ENCODE data around the gene EXOC4. TPM values are rescaled to one million over a fixed set of nuclear protein-coding genes. Genes with fewer than 3 reads are reported as not detected.

Gene EXOC4
- total and polyA plus RNA-seq, 7 donors: 16.4 to 76.7 (median 50.7) TPM

DNA sequence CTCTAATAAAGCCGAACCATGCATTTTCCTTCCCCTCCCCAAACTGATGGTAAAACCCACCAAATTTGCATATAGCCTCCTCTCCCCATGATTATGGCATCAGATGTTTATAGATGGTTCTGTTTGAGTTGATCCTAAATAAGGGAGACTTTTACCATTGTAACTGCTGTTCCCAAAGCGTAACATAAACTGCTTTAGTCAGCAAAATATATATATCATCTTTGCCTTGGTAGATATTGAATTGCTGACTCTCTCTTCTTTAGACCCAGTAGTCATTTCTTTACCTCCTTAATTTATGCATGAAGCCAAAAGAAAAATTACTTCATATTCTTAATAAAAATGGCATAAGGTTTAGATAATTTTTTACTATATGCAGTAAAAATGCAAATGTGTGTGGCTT, 788.1 kb downstream of the EXOC4 start:
- H3K9me3 ChIP-seq: no peaks in the 10 kb centered on the region
- WGBS, 2 donors: 89 to 96% methylated on average over 2 of the region's 2 CpGs
- DNase-seq: no peak
- no peak for TF ChIP-seq EP300 (IDR thresholded peaks at IDR 0.05)
- no peak for TF ChIP-seq POLR2AphosphoS5 (IDR thresholded peaks at IDR 0.05)
- H3K27me3 ChIP-seq: no peaks in the 10 kb centered on the region
- H3K4me3 ChIP-seq: no peak overlapping the region
- H3K36me3 ChIP-seq: no peaks in the 10 kb centered on the region
- intact Hi-C loops (cut with DNase I): no loop called here
- H3K27ac ChIP-seq: no peak overlapping the region
- no peaks in the 10 kb centered on the region for H3K4me1 ChIP-seq

DNA sequence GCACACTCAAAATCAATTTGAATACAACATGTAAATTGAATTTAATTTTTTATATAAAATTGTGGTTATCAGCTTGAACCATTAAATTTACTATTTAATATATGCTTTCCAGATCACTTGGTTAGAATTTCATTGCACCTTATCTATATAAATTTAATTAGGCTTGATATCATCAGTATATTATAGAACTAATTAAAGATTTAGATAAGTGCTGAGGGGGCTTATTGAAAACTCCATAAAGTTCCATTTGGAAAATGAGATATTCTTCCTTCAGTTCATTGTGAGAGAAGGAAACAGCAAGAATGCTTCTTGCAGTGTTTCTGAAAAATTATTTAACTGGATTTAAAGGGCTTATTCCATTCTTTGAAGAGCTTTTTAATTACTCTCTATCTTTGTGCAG, 788.6 kb downstream of the EXOC4 start:
- TF ChIP-seq EP300 (IDR thresholded peaks at IDR 0.05): no peak
- no peak for TF ChIP-seq POLR2AphosphoS5 (IDR thresholded peaks at IDR 0.05)
- TF ChIP-seq, protein P1, sequence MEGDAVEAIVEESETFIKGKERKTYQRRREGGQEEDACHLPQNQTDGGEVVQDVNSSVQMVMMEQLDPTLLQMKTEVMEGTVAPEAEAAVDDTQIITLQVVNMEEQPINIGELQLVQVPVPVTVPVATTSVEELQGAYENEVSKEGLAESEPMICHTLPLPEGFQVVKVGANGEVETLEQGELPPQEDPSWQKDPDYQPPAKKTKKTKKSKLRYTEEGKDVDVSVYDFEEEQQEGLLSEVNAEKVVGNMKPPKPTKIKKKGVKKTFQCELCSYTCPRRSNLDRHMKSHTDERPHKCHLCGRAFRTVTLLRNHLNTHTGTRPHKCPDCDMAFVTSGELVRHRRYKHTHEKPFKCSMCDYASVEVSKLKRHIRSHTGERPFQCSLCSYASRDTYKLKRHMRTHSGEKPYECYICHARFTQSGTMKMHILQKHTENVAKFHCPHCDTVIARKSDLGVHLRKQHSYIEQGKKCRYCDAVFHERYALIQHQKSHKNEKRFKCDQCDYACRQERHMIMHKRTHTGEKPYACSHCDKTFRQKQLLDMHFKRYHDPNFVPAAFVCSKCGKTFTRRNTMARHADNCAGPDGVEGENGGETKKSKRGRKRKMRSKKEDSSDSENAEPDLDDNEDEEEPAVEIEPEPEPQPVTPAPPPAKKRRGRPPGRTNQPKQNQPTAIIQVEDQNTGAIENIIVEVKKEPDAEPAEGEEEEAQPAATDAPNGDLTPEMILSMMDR (IDR thresholded peaks at IDR 0.05): no peak
- no peak for TF ChIP-seq POLR2A (IDR thresholded peaks at IDR 0.05)
- no peaks in the 10 kb centered on the region for H3K9me3 ChIP-seq
- no peaks in the 10 kb centered on the region for H3K27me3 ChIP-seq
- no peak overlapping the region for H3K27ac ChIP-seq
- H3K4me1 ChIP-seq: no peaks in the 10 kb centered on the region
- H3K36me3 ChIP-seq: no peaks in the 10 kb centered on the region
- DNase-seq: no peak
- intact Hi-C loops (cut with DNase I): no loop called here
- H3K4me3 ChIP-seq: no peak overlapping the region

DNA sequence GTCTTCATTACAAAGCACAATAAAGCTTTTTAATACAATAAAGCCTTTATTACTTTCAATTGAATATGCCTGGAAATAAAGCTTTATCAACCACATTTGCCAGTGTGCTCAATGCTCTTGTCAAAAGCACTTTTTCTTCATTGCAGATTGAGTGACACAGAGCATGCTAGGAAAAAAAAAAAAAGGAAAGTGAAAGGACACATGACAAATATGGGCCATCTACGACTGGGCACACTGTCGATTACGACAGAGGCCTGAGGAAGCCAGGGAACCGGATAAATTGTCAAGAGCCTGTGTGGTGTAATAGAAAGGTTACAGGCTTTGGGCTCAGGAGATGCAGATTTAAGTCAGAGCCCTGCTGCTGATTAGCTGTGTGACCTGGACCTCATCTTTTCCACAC, 789.4 kb downstream of the EXOC4 start:
- DNase-seq: no peak
- no peaks in the 10 kb centered on the region for H3K4me1 ChIP-seq
- 72 to 88% methylated on average over 4 of the region's 4 CpGs for WGBS, 2 donors
- no peak overlapping the region for H3K4me3 ChIP-seq
- H3K36me3 ChIP-seq: no peaks in the 10 kb centered on the region
- intact Hi-C loops (cut with DNase I): no loop called here
- TF ChIP-seq POLR2A (IDR thresholded peaks at IDR 0.05) (no peak), POLR2AphosphoS5 (IDR thresholded peaks at IDR 0.05) (no peak), EP300 (IDR thresholded peaks at IDR 0.05) (no peak)
- TF ChIP-seq, protein P1 (IDR thresholded peaks at IDR 0.05): no peak
- H3K27me3 ChIP-seq: no peaks in the 10 kb centered on the region
- no peak overlapping the region for H3K27ac ChIP-seq
- no peaks in the 10 kb centered on the region for H3K9me3 ChIP-seq

DNA sequence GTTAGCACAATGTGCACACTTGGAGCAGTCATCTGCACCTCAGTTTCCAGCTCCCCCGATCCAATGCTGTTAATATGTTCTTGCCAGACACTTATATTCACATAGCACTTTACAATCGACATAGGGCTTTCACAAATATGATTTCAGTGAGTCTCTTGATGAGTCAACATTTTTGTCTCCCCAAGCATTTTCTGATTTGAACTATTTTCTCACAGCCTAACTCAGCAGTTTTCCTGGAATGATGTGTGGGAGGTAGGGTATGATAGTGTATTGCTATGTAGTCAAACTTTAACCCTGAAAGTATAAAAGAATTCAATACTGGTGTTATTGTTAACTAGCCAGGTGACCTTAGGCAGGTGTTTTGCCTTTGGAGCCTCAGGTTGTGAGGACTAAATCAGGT, 791.8 kb downstream of the EXOC4 start:
- intact Hi-C loops (cut with DNase I): no loop called here
- no peak for DNase-seq

DNA sequence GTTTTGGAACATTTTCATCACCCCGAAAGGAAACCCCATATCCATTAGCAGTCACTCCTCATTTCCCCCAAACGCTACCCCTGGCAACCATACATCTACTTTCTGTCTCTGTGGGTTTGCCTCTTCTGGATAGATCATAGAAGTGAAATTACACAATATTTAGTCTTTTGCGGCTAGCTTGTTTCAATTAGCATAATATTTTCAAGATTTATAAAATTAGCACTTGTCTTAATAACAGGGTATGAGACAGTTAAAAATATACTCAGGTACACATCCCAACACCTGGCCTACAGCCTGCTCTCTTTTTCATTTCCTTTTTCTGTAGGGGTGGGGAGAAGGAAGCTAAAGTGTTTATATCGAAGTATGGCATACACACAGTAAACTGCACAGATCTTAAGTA, 792.8 kb downstream of the EXOC4 start:
- Histone ChIP-seq H3K4me3 (no peak overlapping the region), H3K36me3 (no peaks in the 10 kb centered on the region), H3K4me1 (no peaks in the 10 kb centered on the region), H3K27ac (no peak overlapping the region), H3K27me3 (no peaks in the 10 kb centered on the region), H3K9me3 (no peaks in the 10 kb centered on the region)
- 70 to 84% methylated on average over 4 of the region's 4 CpGs for WGBS, 2 donors
- no peak for DNase-seq
- intact Hi-C loops (cut with DNase I): no loop called here
- TF ChIP-seq POLR2AphosphoS5 (IDR thresholded peaks at IDR 0.05): no peak
- TF ChIP-seq POLR2A (IDR thresholded peaks at IDR 0.05): no peak
- TF ChIP-seq EP300 (IDR thresholded peaks at IDR 0.05): no peak
- TF ChIP-seq, protein P1 (IDR thresholded peaks at IDR 0.05): no peak

More for the DNA sequence above, 791.8 kb downstream of the EXOC4 start:
- H3K4me1 ChIP-seq: no peaks in the 10 kb centered on the region
- WGBS, 2 donors: 75 to 88% methylated on average over 2 of the region's 2 CpGs
- no peaks in the 10 kb centered on the region for H3K27me3 ChIP-seq
- H3K4me3 ChIP-seq: no peak overlapping the region
- H3K27ac ChIP-seq: no peak overlapping the region
- H3K9me3 ChIP-seq: no peaks in the 10 kb centered on the region
- no peak for TF ChIP-seq POLR2AphosphoS5 (IDR thresholded peaks at IDR 0.05)
- TF ChIP-seq, protein P1 (IDR thresholded peaks at IDR 0.05): no peak
- no peak for TF ChIP-seq POLR2A (IDR thresholded peaks at IDR 0.05)
- TF ChIP-seq EP300 (IDR thresholded peaks at IDR 0.05): no peak
- no peaks in the 10 kb centered on the region for H3K36me3 ChIP-seq

Data from sigmoid colon (tissue), 7 donors.